Measurements from ENCODE around the gene CNTNAP2. TPM values are rescaled to one million over a fixed set of nuclear protein-coding genes. Genes with fewer than 3 reads are reported as not detected.

The CNTNAP2 gene
- total and polyA plus RNA-seq, 2 of the 4 experiments (the other 2 are of a cell fraction), result not detected

GRCh38 chr7:147833970-147834369 lies 1717.4 kb downstream of the CNTNAP2 start:
- WGBS, 2 experiments (ENCODE audit: extremely low coverage in 2 of 2, insufficient read length in 1 of 2), result no CpG with 5 or more reads among the region's 1 CpG
- H3K9me3 ChIP-seq (ENCODE audit: control insufficient read depth, insufficient read depth, low read length), result peaks cover 10% of the 10 kb centered on the region; the same call in 1 of the 2 replicates
- dilution Hi-C loops (cut with HindIII; ENCODE audit: low sequenced_read_pairs, unreplicated experiment) (no loop called here), in situ Hi-C loops (cut with MboI; ENCODE audit: low sequenced_read_pairs) (no loop called here), intact Hi-C loops (cut with micrococcal nuclease) (no loop called here)
- no peaks in the 10 kb centered on the region for H3K79me1 ChIP-seq (ENCODE audit: low read depth in 1 of 2, low read length in 2 of 2)
- no peaks in the 10 kb centered on the region for H3K9me1 ChIP-seq (ENCODE audit: insufficient read depth, low read length)
- H3K4ac ChIP-seq (ENCODE audit: low read depth, low read length), result no peak overlapping the region
- H3K56ac ChIP-seq (ENCODE audit: extremely low read depth, insufficient read depth, low read length), result no peak overlapping the region
- POLR2A ChIA-PET (ENCODE audit: unreplicated experiment), result no interaction called here
- H3K27ac ChIP-seq (ENCODE audit: insufficient read depth, low read length), result no peak overlapping the region
- H2AK5ac ChIP-seq (ENCODE audit: low read depth, low read length), result no peak overlapping the region
- no peak overlapping the region for H3K4me2 ChIP-seq (ENCODE audit: low read depth, low read length)
- H4K91ac ChIP-seq (ENCODE audit: insufficient read depth, low read depth, low read length), result no peak overlapping the region
- no peak overlapping the region for H3K4me3 ChIP-seq (ENCODE audit: insufficient read depth, low read depth, low read length)
- no peak overlapping the region for H4K5ac ChIP-seq (ENCODE audit: low read depth, low read length)
- DNase-seq (no peak), ATAC-seq (ENCODE audit: low read depth) (no peak)
- no peaks in the 10 kb centered on the region for H3K4me1 ChIP-seq (ENCODE audit: control insufficient read depth, insufficient read depth, low read length)
- H2AFZ ChIP-seq (replicated peaks; ENCODE audit: low read length, poor library complexity), result no peak overlapping the region
- no peak overlapping the region for H3K14ac ChIP-seq (replicated peaks; ENCODE audit: low read depth, low read length)
- H4K20me1 ChIP-seq (ENCODE audit: insufficient read depth, low read length), result no peaks in the 10 kb centered on the region
- CTCF ChIA-PET, result no interaction called here
- no TSS peak for BruUV-seq (replicated peaks)
- H3K18ac ChIP-seq (ENCODE audit: low read depth, low read length), result no peak overlapping the region
- TF ChIP-seq USF2 (IDR thresholded peaks at IDR 0.05; ENCODE audit: low read depth, low read length), result no peak
- TF ChIP-seq SMC3 (IDR thresholded peaks at IDR 0.05; ENCODE audit: low read depth, low read length), result no peak
- no peak overlapping the region for H2BK5ac ChIP-seq (ENCODE audit: low read depth, low read length, poor library complexity, severe bottlenecking)
- no peak overlapping the region for H2AK9ac ChIP-seq (replicated peaks; ENCODE audit: low read depth, low read length, poor library complexity)
- no peak overlapping the region for H3K9ac ChIP-seq (ENCODE audit: low read depth, low read length)
- no peak overlapping the region for H2BK120ac ChIP-seq (ENCODE audit: low read depth, low read length)
- H3K27me3 ChIP-seq (ENCODE audit: control insufficient read depth, insufficient read depth, low read length), result no peaks in the 10 kb centered on the region
- no peak overlapping the region for H2BK20ac ChIP-seq (ENCODE audit: low read depth, low read length)
- H2BK15ac ChIP-seq (ENCODE audit: low read depth, low read length), result no peak overlapping the region
- no peaks in the 10 kb centered on the region for H3K36me3 ChIP-seq (ENCODE audit: control insufficient read depth, insufficient read depth, low read length)
- no peak overlapping the region for H3K23ac ChIP-seq (ENCODE audit: low read depth, low read length)
- no peak overlapping the region for H4K8ac ChIP-seq (ENCODE audit: low read depth in 2 of 2, low read length in 2 of 2)
